K562 (cell line): ENCODE measurements around the gene TXLNB. TPM values are rescaled to one million over a fixed set of nuclear protein-coding genes. Genes with fewer than 3 reads are reported as not detected.

Source experiments
- ATAC-seq: fragments of 200-7000 bp; cut with Tn5 transposase; 3 replicates; pipeline ENCODE4 v1.9.1; 2020; ENCODE audit warnings: moderate library complexity
- BruUV-seq: library from RNA; stranded (reverse); fragments of 400-500 nt; replicated peaks from 2 replicates; lab custom pipeline; 2021; lab: Mats Ljungman, UMichigan
- CTCF ChIA-PET: fragments of 300-600 bp; formaldehyde crosslinking; extraction: SDS; loops from one replicate; lab custom pipeline; 2021; ENCODE audit warnings: low intra/inter-chr PET ratio; lab: Yijun Ruan, JAX
- POLR2A ChIA-PET: fragments of 300-600, 350-650 bp; sonication (Branson Sonifier 250); formaldehyde crosslinking; extraction: SDS; loops from one replicate; lab custom pipeline; 2021; ENCODE audit warnings: antibody characterized with exemption, inconsistent platforms; lab: Yijun Ruan, JAX
- DNase-seq, 4 experiments: peaks; one replicate each; pipeline versions ENCODE4 v3.0.0 to v3.0.0-alpha.2; 2011 to 2018; ENCODE audit warnings: low spot score in 3 of 4, mixed read lengths in 3 of 4; ENCODE audit errors: extremely low read depth in 1 of 4
- FAIRE-seq: peaks from 2 replicates; lab custom pipeline; 2011; peaks lifted over from hg19 to GRCh38; lab: Jason Lieb, UNC
- H2AFZ ChIP-seq: 2 replicates; pipeline ENCODE4 v1.6.0; 2011; ENCODE audit warnings: low read depth, low read length, control low read depth, inconsistent platforms
- H3K27ac ChIP-seq: fragments of 200-600 bp; 3 replicates; pipeline ENCODE4 v1.8.0; 2011; ENCODE audit warnings: low read depth, mild to moderate bottlenecking, control low read depth, inconsistent platforms, low read length, moderate library complexity, mixed read lengths; ENCODE audit errors: extremely low read depth
- H3K27me3 ChIP-seq, 2 experiments: fragments of 300-600 bp in 1 of 2; 2 replicates in 1 of 2; 3 replicates in 1 of 2; pipeline versions ENCODE4 v1.6.0 to v1.8.0; 2011; ENCODE audit warnings: inconsistent platforms in 2 of 2, low read length in 2 of 2, mild to moderate bottlenecking in 1 of 2, mixed read lengths in 1 of 2, moderate library complexity in 1 of 2; ENCODE audit not compliant: control insufficient read depth in 2 of 2, insufficient read depth in 2 of 2
- H3K36me3 ChIP-seq: fragments of 300-600 bp; 3 replicates; pipeline ENCODE4 v1.8.0; 2011; ENCODE audit warnings: mild to moderate bottlenecking, low read length, inconsistent platforms; ENCODE audit not compliant: control insufficient read depth, insufficient read depth
- H3K4me1 ChIP-seq, 2 experiments: fragments of 200-600 bp in 1 of 2; replicated peaks in 1 of 2; 2 replicates in 1 of 2; 3 replicates in 1 of 2; pipeline versions ENCODE4 v1.5.1 to v1.8.0; 2011; ENCODE audit warnings: inconsistent platforms in 2 of 2, low read length in 2 of 2, mild to moderate bottlenecking in 1 of 2, mixed read lengths in 1 of 2, moderate library complexity in 1 of 2; ENCODE audit not compliant: control insufficient read depth in 2 of 2, insufficient read depth in 2 of 2
- H3K4me2 ChIP-seq: 2 replicates; pipeline ENCODE4 v1.6.1; 2011; ENCODE audit warnings: low read length, control low read depth, inconsistent platforms, mixed read lengths; ENCODE audit not compliant: insufficient read depth
- H3K4me3 ChIP-seq: fragments of 200-600 bp; sonication (generic), shearing (Covaris generic); 2 replicates; pipeline ENCODE4 v1.5.1; 2016; ENCODE audit warnings: control low read depth, inconsistent platforms
- H3K79me2 ChIP-seq: fragments of 200-600 bp; 3 replicates; pipeline ENCODE4 v1.8.0; 2011; ENCODE audit warnings: low read length, inconsistent platforms; ENCODE audit not compliant: control insufficient read depth, insufficient read depth
- H3K9ac ChIP-seq, 2 experiments: 2 replicates each; pipeline versions ENCODE4 v1.6.0 to v1.6.1; 2011; ENCODE audit warnings: low read depth in 2 of 2, low read length in 2 of 2, control low read depth in 1 of 2, inconsistent platforms in 1 of 2, mild to moderate bottlenecking in 1 of 2, mixed read lengths in 1 of 2; ENCODE audit not compliant: insufficient read depth in 1 of 2
- H3K9me1 ChIP-seq: one replicate; pipeline ENCODE4 v1.6.0; 2011; ENCODE audit warnings: inconsistent platforms, mild to moderate bottlenecking, low read length, moderate library complexity; ENCODE audit not compliant: control insufficient read depth, insufficient read depth
- H3K9me3 ChIP-seq: replicated peaks from 2 replicates; pipeline ENCODE4 v1.5.1; 2011; ENCODE audit warnings: low read depth, low read length, inconsistent platforms; ENCODE audit not compliant: control insufficient read depth, insufficient read depth
- H4K20me1 ChIP-seq: replicated peaks from 2 replicates; pipeline ENCODE4 v1.6.1; 2011; ENCODE audit warnings: low read length, inconsistent platforms, mixed read lengths; ENCODE audit not compliant: control insufficient read depth, insufficient read depth
- DMBX1 ChIP-seq: fragments of 250-450 bp; sonication (Bioruptor Pico); IDR thresholded peaks from 2 replicates; pipeline ENCODE4 v1.8.0; 2022; ENCODE audit warnings: inconsistent platforms, mild to moderate bottlenecking, moderate library complexity, borderline replicate concordance
- MAFG ChIP-seq: fragments of 450-650 bp; conservative IDR thresholded peaks from 2 replicates; pipeline ENCODE4 v1.6.1; 2016; ENCODE audit warnings: missing genetic modification characterization, missing compliant biosample characterization
- NFE2 ChIP-seq: IDR thresholded peaks from 2 replicates; pipeline ENCODE4 v1.6.1; 2014; ENCODE audit warnings: antibody characterized with exemption, low read depth
- NFE2L1 ChIP-seq: fragments of 450-650 bp; IDR thresholded peaks from 2 replicates; pipeline ENCODE4 v1.6.1; 2016; ENCODE audit warnings: missing genetic modification characterization, low read depth, mild to moderate bottlenecking, missing compliant biosample characterization, moderate library complexity, borderline replicate concordance
- NR2C2 ChIP-seq, 2 experiments: fragments of 200-800 bp in 1 of 2; sonication (Bioruptor generic) in 1 of 2; sonication (generic) in 1 of 2; formaldehyde crosslinking in 1 of 2; IDR thresholded peaks; 2 replicates each; pipeline versions ENCODE4 v1.6.1 to v1.8.0; 2016 to 2022; ENCODE audit warnings: mild to moderate bottlenecking in 1 of 2, missing compliant biosample characterization in 1 of 2, missing genetic modification characterization in 1 of 2, missing genetic modification reagents in 1 of 2
- PCBP2 ChIP-seq: fragments of 200-400 bp; formaldehyde crosslinking; IDR thresholded peaks from 2 replicates; pipeline ENCODE4 v1.6.1; 2018; ENCODE audit warnings: low read length, low read depth, mild to moderate bottlenecking, moderate library complexity; ENCODE audit not compliant: poor library complexity, severe bottlenecking
- WGBS: fragments of 100-300 bp; shearing (Covaris generic); methylation state at CpG from one replicate; pipeline ENCODE4 v1.1.6; 2016; ENCODE audit warnings: low coverage, mixed read lengths; ENCODE audit not compliant: insufficient coverage; ENCODE audit errors: missing lambda C conversion rate; 5-methylcytosine and 5-hydroxymethylcytosine counted together
- in situ Hi-C: fragments of 300-500 bp; cut with MboI; formaldehyde crosslinking; loops from 4 replicates; pipeline ENCODE4 v1.15.0; 2018; ENCODE audit warnings: inconsistent platforms, mixed read lengths
- intact Hi-C: fragments of 100-400 bp; cut with micrococcal nuclease; formaldehyde crosslinking; loops from 2 replicates; pipeline ENCODE4 v1.14.2; 2022
- polyA plus RNA-seq, 8 experiments: library from polyadenylated mRNA; depleted of rRNA in 4 of 8; stranded (reverse) in 5 of 8; unstranded in 3 of 8; fragments of >200 nt; fragmentation: Nextera tagmentation in 2 of 8; fragmentation: Illumina TruSeq in 1 of 8; extraction: Ambion mirVana in 2 of 8; extraction: Trizol in 1 of 8; gene quantifications; 2 replicates each; pipeline versions ENCODE4 v1.2.1 to v1.2.3, GENCODE V29; 2011 to 2014; ENCODE audit warnings: inconsistent platforms in 1 of 8, missing spikeins in 1 of 8
- total RNA-seq, 7 experiments: library from RNA; depleted of rRNA in 6 of 7; stranded (reverse); fragments of >200 nt in 6 of 7; fragmentation: Illumina TruSeq in 2 of 7; extraction: Trizol in 2 of 7; gene quantifications; 2 replicates each; pipeline versions ENCODE4 v1.2.1 to v1.2.3, GENCODE V29; 2011 to 2021; ENCODE audit warnings: low replicate concordance in 1 of 7

TXLNB gene
- total and polyA plus RNA-seq, 9 of the 15 experiments (the other 6 are each of a cell fraction or from before 2014, with no cell fraction given) = not detected

DNA sequence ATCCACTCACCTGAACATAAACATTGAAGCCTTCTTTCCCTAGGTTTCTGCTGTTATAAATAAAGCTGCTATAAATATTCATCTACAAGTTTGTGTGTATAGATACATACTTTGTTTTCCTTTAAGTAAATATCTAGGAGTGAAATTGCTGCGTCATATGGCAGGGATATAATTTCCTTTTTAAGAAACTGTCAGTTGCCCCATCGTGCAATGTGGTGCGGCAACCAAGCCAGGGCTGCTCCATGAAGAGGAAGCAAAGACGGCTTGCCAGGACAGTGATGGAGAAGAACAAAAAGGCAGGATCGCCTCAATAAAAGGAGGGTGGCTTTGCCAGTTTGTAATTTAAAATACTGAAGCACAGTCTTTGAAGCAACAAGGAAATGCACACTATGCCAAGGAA is 46.0 kb upstream of the TXLNB start:
- H3K9ac ChIP-seq = no peak overlapping the region
- no peaks in the 10 kb centered on the region for H3K9me1 ChIP-seq
- WGBS = 6% methylated on average over 5 of the region's 5 CpGs
- H2AFZ ChIP-seq = peak overlapping the region; percentile 35
- H4K20me1 ChIP-seq = no peaks in the 10 kb centered on the region
- no peak overlapping the region for H3K4me2 ChIP-seq
- no peaks in the 10 kb centered on the region for H3K9me3 ChIP-seq
- ATAC-seq (peak; percentile 52; the same call in 2 of the 3 replicates), DNase-seq (no peak), FAIRE-seq (no peak)
- CTCF ChIA-PET = no interaction called here
- H3K27ac ChIP-seq = no peak overlapping the region
- POLR2A ChIA-PET = interaction anchor here (0.6 to 1.4 kb wide), 2 partner anchors 19 to 933 kb away, joined by 3 to 4 read pairs; no protein-coding TSS in a partner anchor
- H3K27me3 ChIP-seq = peaks cover 2 to 20% of the 10 kb centered on the region in 2 experiments
- H3K36me3 ChIP-seq = no peaks in the 10 kb centered on the region
- BruUV-seq = no TSS peak
- H3K4me3 ChIP-seq = no peak overlapping the region
- in situ Hi-C loops = no loop called here
- peak; percentile 54; the same call in 1 of the 2 replicates for TF ChIP-seq NFE2
- 0 out of 2 replicates have a peak, but pooled peaks have one; percentile 19 for TF ChIP-seq NFE2L1 (tag)
- TF ChIP-seq PCBP2 = no peak
- no peak for TF ChIP-seq NR2C2 (CRISPR knock-in tag; IDR thresholded peaks at IDR 0.05)
- no peak for TF ChIP-seq NR2C2 (tag; IDR thresholded peaks at IDR 0.05)
- TF ChIP-seq DMBX1 (CRISPR knock-in tag) = peak; percentile 29; the same call in 1 of the 2 replicates
- peak; percentile 55 for TF ChIP-seq MAFG (tag)
- no peaks in the 10 kb centered on the region for H3K79me2 ChIP-seq
- intact Hi-C loops = no loop called here
- no peaks in the 10 kb centered on the region for H3K4me1 ChIP-seq
